ENCODE data around the gene NOL7. TPM values are rescaled to one million over a fixed set of nuclear protein-coding genes. Genes with fewer than 3 reads are reported as not detected.

NOL7 gene
- total and polyA plus RNA-seq, 8 donors, result 18.1 to 147 (median 62.6) TPM

DNA sequence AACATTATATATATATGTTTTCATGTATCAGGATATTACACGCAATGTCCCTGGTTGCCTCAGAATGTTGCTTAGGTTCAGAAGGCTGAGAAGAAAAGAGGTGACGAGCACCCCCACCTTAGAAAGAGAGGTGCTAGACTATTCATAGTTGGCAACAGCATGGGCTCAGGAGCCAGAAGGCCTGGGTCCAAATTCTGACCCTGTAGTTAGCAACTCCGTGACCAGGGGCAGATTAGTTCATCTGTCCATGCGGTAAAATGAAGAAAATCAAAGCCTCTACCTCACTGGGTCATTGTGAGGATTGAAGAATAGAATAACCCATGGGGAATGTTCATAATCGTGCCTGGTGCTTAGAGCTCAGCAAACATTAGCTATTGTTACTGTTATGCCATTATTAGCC lies 46.2 kb upstream of the NOL7 start:
- Histone ChIP-seq H3K9me3 (no peaks in the 10 kb centered on the region), H3K4me1 (peaks cover 8 to 13% (median 10%) of the 10 kb centered on the region in 4 donors), H3K27ac (no peak overlapping the region), H3K27me3 (no peaks in the 10 kb centered on the region), H3K36me3 (no peaks in the 10 kb centered on the region), H3K4me3 (no peak overlapping the region)
- DNase-seq, result no peak
- intact Hi-C loops (cut with DNase I; ENCODE audit: low total_unique reads), result no loop called here
- 71 to 82% (median 78%) methylated on average over 5 of the region's 5 CpGs for WGBS, 5 donors
- TF ChIP-seq EP300 (IDR thresholded peaks at IDR 0.05) (no peak), POLR2A (IDR thresholded peaks at IDR 0.05) (no peak), POLR2AphosphoS5 (IDR thresholded peaks at IDR 0.05) (no peak)
- TF ChIP-seq, protein P1, sequence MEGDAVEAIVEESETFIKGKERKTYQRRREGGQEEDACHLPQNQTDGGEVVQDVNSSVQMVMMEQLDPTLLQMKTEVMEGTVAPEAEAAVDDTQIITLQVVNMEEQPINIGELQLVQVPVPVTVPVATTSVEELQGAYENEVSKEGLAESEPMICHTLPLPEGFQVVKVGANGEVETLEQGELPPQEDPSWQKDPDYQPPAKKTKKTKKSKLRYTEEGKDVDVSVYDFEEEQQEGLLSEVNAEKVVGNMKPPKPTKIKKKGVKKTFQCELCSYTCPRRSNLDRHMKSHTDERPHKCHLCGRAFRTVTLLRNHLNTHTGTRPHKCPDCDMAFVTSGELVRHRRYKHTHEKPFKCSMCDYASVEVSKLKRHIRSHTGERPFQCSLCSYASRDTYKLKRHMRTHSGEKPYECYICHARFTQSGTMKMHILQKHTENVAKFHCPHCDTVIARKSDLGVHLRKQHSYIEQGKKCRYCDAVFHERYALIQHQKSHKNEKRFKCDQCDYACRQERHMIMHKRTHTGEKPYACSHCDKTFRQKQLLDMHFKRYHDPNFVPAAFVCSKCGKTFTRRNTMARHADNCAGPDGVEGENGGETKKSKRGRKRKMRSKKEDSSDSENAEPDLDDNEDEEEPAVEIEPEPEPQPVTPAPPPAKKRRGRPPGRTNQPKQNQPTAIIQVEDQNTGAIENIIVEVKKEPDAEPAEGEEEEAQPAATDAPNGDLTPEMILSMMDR (IDR thresholded peaks at IDR 0.05), result no peak

DNA sequence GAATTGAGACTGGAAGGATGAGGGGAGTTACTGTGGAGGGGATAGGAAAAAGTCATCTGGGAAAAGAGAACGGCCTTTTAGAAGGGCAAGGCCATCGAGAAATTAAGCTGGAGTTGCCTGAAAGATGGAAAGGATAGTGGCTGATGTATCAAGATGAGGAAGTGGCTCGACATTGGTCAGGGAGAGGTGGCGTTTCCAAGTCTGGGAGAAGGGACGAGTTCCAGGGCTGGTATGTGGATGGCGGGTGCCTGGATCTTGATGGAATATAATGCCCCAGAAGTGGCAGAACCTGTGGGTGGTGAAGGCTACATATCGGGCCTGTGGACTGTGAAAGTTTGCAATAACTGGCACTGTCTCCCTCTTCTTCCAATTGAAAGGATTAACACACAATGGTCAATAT lies 42.9 kb upstream of the NOL7 start:
- no peaks in the 10 kb centered on the region for H3K9me3 ChIP-seq
- intact Hi-C loops (cut with DNase I; ENCODE audit: low total_unique reads), result no loop called here
- TF ChIP-seq, protein P1 (IDR thresholded peaks at IDR 0.05), result no peak
- TF ChIP-seq EP300 (IDR thresholded peaks at IDR 0.05) (no peak), POLR2AphosphoS5 (IDR thresholded peaks at IDR 0.05) (no peak), POLR2A (IDR thresholded peaks at IDR 0.05) (no peak)
- DNase-seq, result no peak
- no peaks in the 10 kb centered on the region for H3K27me3 ChIP-seq
- H3K36me3 ChIP-seq, result no peaks in the 10 kb centered on the region
- H3K4me3 ChIP-seq, result no peak overlapping the region
- WGBS, 5 donors, result 85 to 94% (median 88%) methylated on average over 7 of the region's 7 CpGs
- peaks cover 8 to 28% (median 19%) of the 10 kb centered on the region in 4 donors for H3K4me1 ChIP-seq
- H3K27ac ChIP-seq, result no peak overlapping the region

DNA sequence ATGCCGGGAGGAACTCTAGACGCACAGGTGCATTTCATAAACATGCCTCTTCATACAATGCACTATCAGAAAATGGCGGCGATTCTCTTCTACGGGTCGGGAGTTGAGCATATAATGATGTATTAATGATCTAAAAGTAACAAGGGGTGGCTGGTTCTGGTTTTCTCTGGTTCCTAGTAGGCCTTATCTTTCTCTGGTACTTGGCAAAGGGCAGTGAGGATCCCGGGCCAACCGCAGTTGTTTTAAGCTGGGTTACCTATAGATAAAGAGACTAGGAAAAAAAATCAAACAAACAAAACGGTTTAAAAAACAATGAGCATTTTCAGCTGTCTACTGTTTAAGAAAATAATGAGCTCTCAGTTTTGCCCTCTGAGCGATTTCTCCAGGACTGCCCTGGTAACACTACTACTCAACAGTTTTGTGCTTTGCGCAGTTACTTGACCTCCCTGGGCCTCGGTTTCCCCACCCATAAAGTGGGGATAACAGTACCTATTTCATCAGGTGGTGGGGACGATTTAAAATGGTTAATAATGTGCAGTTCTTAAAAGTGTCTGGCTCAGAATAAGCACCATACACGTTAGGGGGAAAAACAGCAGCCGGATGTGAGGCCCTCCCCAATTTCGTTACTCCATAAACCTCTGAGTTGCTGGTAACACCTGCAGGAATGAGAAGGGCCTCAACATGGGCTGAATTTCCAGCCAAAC lies 42.0 kb upstream of the NOL7 start:
- Histone ChIP-seq H3K27me3 (no peaks in the 10 kb centered on the region), H3K27ac (peak overlapping the region in 4 of 5 donors; percentile 95 to 100 (median 98)), H3K4me3 (peak overlapping the region; percentile 69 to 89 (median 80)), H3K4me1 (peaks cover 8 to 28% (median 19%) of the 10 kb centered on the region in 4 donors), H3K9me3 (no peaks in the 10 kb centered on the region), H3K36me3 (no peaks in the 10 kb centered on the region)
- TF ChIP-seq, protein P1 (IDR thresholded peaks at IDR 0.05), result no peak
- TF ChIP-seq EP300 (IDR thresholded peaks at IDR 0.05) (no peak), POLR2A (IDR thresholded peaks at IDR 0.05) (no peak), POLR2AphosphoS5 (IDR thresholded peaks at IDR 0.05) (no peak)
- WGBS, 5 donors, result 64 to 79% (median 71%) methylated on average over 16 of the region's 16 CpGs
- no peak for DNase-seq
- intact Hi-C loops (cut with DNase I; ENCODE audit: low total_unique reads), result no loop called here

DNA sequence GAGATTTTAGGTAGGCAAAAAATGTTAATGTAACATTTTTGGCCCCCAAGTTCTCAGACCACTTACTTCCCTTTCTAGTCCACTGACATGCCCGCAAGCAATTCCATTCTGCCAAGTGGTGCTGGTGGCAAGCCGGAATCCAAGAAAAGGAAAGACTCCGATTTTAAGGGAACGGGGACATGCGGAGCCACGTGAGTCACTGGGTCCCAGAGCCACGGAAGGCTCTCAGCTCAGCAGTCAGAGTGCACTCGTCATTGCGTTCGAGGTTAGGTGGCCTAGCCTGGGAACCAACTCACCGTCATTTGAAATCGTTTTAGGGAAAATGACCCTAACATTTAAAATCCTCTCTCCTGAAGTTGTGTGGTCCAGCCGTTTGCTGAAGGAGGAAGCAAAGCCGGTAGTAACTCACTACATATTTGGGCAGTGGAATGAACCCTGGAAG lies 41.4 kb upstream of the NOL7 start:
- DNase-seq, result peak; percentile 35 to 73
- WGBS, 5 donors, result 3 to 7% (median 4%) methylated on average over 14 of the region's 14 CpGs
- intact Hi-C loops (cut with DNase I; ENCODE audit: low total_unique reads), result no loop called here
- TF ChIP-seq, protein P1 (IDR thresholded peaks at IDR 0.05), result no peak
- TF ChIP-seq POLR2AphosphoS5 (IDR thresholded peaks at IDR 0.05), result peak in 1 of 3 donors; percentile 17
- no peaks in the 10 kb centered on the region for H3K27me3 ChIP-seq
- peak overlapping the region; percentile 69 to 89 (median 80) for H3K4me3 ChIP-seq
- no peaks in the 10 kb centered on the region for H3K9me3 ChIP-seq
- peaks cover 8 to 28% (median 19%) of the 10 kb centered on the region in 4 donors for H3K4me1 ChIP-seq
- no peaks in the 10 kb centered on the region for H3K36me3 ChIP-seq
- H3K27ac ChIP-seq, result peak overlapping the region; percentile 95 to 100 (median 98)

Data from stomach (tissue), 9 donors.